Central memory CD4-positive, alpha-beta T cell (primary cell): Measurements from ENCODE around the gene GNAS.

Source experiments
- DNase-seq: peaks from one replicate; pipeline ENCODE4 v3.0.0; 2022

GNAS gene

DNA sequence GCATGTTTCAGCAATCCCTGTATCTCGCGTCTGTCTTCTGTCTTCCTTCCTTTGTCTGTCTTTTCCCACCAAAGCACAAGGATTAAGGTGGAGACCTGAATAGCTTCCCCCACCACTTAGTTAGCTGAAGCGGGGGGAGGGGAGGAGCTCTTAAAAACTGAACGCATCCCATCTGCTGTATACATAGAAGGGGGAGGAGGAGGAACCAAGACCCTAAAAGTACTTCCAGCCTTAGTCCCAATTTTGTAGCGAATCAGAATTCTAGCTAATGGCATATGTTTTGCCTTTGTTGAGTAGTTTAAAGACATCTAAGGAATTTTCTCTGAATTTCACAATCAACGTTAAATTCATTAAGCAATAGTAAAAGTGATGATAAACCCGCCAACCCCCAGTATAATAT, 47.9 kb downstream of the GNAS start:
- DNase-seq, result no peak

- no peak for DNase-seq
These were observed 49.2 kb downstream of the GNAS start for GRCh38 chr20:58901488-58902402.

DNA sequence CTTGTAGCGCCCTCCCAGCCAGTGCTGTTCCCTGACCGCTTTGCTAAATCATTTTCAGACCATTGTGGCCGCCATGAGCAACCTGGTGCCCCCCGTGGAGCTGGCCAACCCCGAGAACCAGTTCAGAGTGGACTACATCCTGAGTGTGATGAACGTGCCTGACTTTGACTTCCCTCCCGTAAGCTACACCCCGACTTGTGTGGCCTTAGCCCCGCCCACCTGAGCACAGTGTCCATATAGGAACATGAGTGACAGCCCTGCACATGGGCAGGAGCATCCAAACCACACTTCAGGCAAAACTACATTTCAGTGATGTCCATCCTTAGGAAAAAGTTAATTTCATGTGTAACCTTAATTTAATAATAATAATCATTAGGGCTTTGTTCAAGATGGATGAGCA, 51.1 kb downstream of the GNAS start:
- DNase-seq, result no peak

GRCh38 chr20:58905236-58905635, 52.7 kb downstream of the GNAS start:
- DNase-seq, result no peak

- DNase-seq, result no peak
These were observed 53.6 kb downstream of the GNAS start for GRCh38 chr20:58906111-58906510.

- no peak for DNase-seq
These were observed 54.4 kb downstream of the GNAS start for GRCh38 chr20:58906894-58907293.

DNA sequence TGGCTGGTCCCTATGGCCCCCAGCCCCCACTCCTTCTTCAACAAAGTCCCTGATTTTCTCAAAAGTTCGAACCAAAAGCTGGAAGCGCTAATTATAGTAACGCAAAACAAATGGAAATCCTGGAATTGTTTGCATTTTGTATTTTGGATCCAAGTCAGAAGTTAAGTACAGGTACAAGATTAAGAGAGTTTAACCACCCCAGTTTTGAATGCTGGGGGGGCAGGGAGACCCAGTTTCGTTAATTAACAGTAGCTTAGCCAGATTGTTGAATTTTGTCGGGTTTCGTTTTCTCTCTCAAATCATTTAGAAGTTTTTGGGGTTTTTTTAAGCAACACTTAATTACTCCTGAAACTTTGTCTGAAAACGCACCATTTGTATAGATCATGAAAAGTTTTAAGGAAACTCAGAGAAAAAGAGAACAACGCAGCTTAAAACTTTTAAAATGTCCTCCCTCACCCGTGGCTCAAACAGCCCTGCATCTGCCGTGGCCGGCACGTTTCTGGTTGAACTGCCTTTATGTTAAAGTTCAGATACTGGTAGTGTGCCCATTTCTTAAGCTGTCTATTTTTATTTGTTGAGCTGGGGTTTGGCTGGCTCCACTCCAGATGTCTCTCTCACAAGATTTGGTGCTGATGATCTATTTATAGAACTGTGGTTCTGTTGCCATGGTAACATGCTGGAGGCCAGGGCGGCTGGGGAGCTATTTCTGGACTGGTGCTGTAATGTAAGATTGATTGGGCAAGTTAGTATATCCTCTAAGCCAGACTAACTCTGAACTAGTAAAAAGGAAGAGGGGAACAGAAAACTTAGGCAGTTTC, 55.0 kb downstream of the GNAS start:
- DNase-seq, result peak; percentile 66

GRCh38 chr20:58908221-58908620, 55.7 kb downstream of the GNAS start:
- no peak for DNase-seq

GRCh38 chr20:58908941-58909340, 56.4 kb downstream of the GNAS start:
- DNase-seq, result no peak

GRCh38 chr20:58909585-58909984, 57.1 kb downstream of the GNAS start:
- DNase-seq, result no peak

DNA sequence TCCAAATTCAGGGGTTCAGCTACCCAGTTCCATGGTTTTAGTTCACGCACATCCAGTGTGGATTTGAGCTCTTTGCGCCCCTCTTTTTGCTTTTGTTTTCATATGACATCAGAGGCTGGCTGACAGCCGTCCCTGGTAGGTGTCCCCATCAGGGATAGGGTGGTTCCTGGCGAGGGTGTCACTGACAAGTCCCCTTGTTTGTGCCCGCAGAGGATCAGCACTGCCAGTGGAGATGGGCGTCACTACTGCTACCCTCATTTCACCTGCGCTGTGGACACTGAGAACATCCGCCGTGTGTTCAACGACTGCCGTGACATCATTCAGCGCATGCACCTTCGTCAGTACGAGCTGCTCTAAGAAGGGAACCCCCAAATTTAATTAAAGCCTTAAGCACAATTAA, 58.0 kb downstream of the GNAS start:
- DNase-seq, result no peak

DNA sequence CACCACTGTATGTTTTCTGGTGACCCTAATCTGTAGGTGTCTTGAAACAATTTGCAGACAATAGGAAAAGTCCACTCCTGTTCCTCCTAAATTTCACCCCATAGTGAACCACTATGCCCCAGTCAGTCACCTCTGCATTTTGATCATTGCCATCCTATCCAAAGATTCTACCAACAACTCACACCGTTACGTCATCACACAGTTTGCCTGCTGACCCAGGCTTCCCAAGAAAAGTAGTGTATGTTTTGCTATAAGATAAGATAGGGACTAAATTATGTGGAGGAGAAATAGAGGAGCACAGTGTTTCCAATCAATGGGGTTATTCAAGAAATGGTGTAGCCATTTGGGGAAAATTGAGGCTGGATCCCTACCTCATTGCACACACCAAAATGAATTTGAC, 58.8 kb downstream of the GNAS start:
- no peak for DNase-seq

- no peak for DNase-seq
These were observed 59.5 kb downstream of the GNAS start for GRCh38 chr20:58911970-58912369.

GRCh38 chr20:58913079-58913478, 60.6 kb downstream of the GNAS start:
- no peak for DNase-seq

DNA sequence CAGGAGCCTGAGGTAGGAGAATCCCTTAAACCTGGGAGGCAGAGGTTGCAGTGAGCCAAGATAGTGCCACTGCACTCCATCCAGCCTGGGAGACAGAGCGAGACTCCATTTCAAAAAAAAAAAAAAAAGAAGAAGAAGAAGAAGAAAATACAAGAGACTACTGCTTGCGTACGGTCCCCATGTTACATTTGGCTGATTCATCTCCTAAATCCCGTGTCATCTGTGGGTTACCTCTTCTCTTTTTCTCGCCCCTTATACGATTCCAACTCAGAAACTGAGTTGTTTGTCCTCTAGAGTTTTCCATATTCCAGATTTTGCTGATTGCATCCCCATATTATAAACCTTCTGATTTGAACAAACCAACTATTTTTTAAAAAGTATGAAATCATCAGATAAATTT, 66.1 kb downstream of the GNAS start:
- no peak for DNase-seq

- DNase-seq, result no peak
These were observed 69.0 kb downstream of the GNAS start for GRCh38 chr20:58921564-58921963.

- DNase-seq, result no peak
These were observed 69.5 kb downstream of the GNAS start for GRCh38 chr20:58922036-58922435.

GRCh38 chr20:58923117-58923712, 70.7 kb downstream of the GNAS start:
- DNase-seq, result no peak

DNA sequence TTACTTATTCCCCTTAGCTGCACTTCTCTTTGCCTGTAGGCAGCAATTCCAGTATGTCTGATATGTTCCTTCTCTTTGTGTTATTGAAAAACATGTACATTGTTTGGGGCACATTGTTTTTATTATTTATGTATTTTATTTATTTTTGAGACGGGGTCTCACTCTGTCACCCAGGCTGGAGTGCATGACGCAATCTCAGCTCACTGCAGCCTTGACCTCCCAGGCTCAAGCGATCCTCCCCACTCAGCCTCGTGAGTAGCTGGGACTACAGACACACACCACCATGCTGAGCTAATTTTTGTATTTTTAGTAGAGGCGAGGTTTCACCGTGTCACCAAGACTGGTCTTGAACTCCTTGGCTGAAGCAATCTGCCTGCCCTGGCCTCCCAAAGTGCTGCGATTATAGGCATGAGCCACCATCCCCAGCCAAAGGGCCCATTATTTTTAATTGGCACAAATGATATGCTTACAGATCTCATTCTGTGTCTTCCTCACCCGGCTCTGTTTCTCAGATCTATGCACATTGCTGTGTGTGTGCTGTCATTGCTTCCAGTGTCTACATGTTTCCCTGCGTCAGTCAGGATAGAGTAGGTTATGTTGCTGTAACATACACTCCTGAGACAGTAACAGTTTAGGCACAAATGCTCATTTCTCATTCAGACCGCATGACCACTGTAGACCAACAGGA, 74.4 kb downstream of the GNAS start:
- no peak for DNase-seq

DNA sequence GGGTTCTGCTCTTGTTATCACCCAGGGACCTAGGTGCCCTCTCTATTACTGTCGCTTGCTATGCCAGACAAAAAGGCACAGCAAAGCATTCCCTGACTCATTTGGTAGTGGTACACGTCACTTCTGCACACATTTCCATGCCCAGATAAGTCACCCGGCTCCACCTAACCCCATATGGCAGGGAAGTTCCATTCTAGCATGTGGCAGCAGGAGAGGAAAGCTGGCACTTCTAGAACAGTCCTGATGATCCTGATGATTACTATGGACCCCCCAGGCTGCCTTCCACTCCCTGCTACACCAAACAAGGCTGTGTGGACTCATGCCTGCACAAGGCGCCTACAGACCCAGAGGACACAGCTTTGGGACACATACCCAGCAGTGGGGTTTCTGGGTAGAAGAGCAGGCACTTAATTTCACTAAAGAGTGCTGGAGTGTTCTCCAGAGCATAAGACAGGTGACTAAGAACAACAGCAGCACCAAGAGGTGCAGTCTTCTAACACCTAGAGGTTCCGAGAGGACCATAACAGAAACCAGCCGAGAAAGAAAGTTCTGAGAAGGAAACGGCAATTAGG, 75.1 kb downstream of the GNAS start:
- no peak for DNase-seq

DNA sequence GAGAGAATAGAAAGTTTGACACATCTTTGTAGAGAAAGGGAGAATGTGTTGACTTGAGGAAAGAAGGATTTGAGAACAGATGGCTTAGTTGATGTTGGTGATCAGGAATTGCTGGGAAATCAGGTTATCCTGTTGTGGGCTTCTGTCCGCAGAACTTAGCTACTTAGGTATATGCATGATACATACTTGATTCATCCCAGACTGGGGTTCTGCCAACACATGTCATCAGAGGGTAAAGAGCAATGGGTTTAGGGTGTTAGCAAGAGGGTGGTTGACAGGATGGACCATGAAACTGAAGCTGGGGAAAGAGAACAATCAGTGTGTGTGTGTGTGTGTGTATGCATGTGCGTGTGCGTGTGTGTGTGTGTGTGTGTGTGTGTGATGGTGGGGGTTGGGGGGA, 78.0 kb downstream of the GNAS start:
- DNase-seq, result no peak

DNA sequence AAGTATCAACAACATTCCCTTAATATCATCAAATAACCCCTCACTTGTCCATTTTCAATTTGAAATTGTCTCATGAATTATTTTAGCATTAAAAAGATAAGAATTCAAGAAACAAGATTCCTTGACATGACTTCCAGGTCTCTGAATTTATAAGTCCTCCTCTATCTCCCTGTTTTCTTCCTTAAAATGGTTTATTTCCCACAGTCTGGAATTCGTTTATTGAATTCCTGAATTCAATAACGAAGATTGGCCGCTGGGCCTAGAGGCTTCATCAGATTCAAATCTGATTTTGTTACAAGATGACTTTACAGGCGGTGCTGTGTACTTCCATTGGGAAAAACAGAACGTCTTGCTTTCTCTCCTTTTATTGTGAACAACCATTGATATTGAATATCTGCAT, 79.7 kb downstream of the GNAS start:
- no peak for DNase-seq

GRCh38 chr20:58938078-58938477, 85.6 kb downstream of the GNAS start:
- no peak for DNase-seq
